Measurements from ENCODE around the gene COL26A1.

The COL26A1 gene

GRCh38 chr7:101539784-101540183 lies 177.1 kb downstream of the COL26A1 start:
- H3K4me3 ChIP-seq (replicated peaks; ENCODE audit: low read depth, low read length): no peak overlapping the region
- H3K36me3 ChIP-seq (ENCODE audit: control insufficient read depth, insufficient read depth, low read length): no peaks in the 10 kb centered on the region
- TF ChIP-seq CTCF (IDR thresholded peaks at IDR 0.05; ENCODE audit: insufficient read depth, low read length, poor library complexity, severe bottlenecking): no peak
- no peaks in the 10 kb centered on the region; the same call in 1 of the 2 replicates for H3K27me3 ChIP-seq (replicated peaks; ENCODE audit: control insufficient read depth, insufficient read depth, low read length)
- DNase-seq (ENCODE audit: extremely low read depth, insufficient read length): no peak

- Histone ChIP-seq H3K27me3 (replicated peaks; ENCODE audit: control insufficient read depth, insufficient read depth, low read length) (no peaks in the 10 kb centered on the region), H3K36me3 (ENCODE audit: control insufficient read depth, insufficient read depth, low read length) (no peaks in the 10 kb centered on the region), H3K4me3 (replicated peaks; ENCODE audit: low read depth, low read length) (no peak overlapping the region)
- TF ChIP-seq CTCF (IDR thresholded peaks at IDR 0.05; ENCODE audit: insufficient read depth, low read length, poor library complexity, severe bottlenecking): peak; percentile 81
- DNase-seq (ENCODE audit: extremely low read depth, insufficient read length): peak; percentile 33
Measured at GRCh38 chr7:101542527-101543241, 180.0 kb downstream of the COL26A1 start.

GRCh38 chr7:101543242-101543766 lies 180.6 kb downstream of the COL26A1 start:
- no peak for TF ChIP-seq CTCF (IDR thresholded peaks at IDR 0.05; ENCODE audit: insufficient read depth, low read length, poor library complexity, severe bottlenecking)
- DNase-seq (ENCODE audit: extremely low read depth, insufficient read length): no peak
- no peaks in the 10 kb centered on the region for H3K27me3 ChIP-seq (replicated peaks; ENCODE audit: control insufficient read depth, insufficient read depth, low read length)
- no peak overlapping the region for H3K4me3 ChIP-seq (replicated peaks; ENCODE audit: low read depth, low read length)
- no peaks in the 10 kb centered on the region for H3K36me3 ChIP-seq (ENCODE audit: control insufficient read depth, insufficient read depth, low read length)

GRCh38 chr7:101543846-101544245 lies 181.2 kb downstream of the COL26A1 start:
- Histone ChIP-seq H3K4me3 (replicated peaks; ENCODE audit: low read depth, low read length) (no peak overlapping the region), H3K36me3 (ENCODE audit: control insufficient read depth, insufficient read depth, low read length) (no peaks in the 10 kb centered on the region), H3K27me3 (replicated peaks; ENCODE audit: control insufficient read depth, insufficient read depth, low read length) (no peaks in the 10 kb centered on the region)
- TF ChIP-seq CTCF (IDR thresholded peaks at IDR 0.05; ENCODE audit: insufficient read depth, low read length, poor library complexity, severe bottlenecking): no peak
- no peak for DNase-seq (ENCODE audit: extremely low read depth, insufficient read length)

- no peak overlapping the region for H3K4me3 ChIP-seq (replicated peaks; ENCODE audit: low read depth, low read length)
- DNase-seq (ENCODE audit: extremely low read depth, insufficient read length): no peak
- H3K36me3 ChIP-seq (ENCODE audit: control insufficient read depth, insufficient read depth, low read length): no peaks in the 10 kb centered on the region
- no peak for TF ChIP-seq CTCF (IDR thresholded peaks at IDR 0.05; ENCODE audit: insufficient read depth, low read length, poor library complexity, severe bottlenecking)
- no peaks in the 10 kb centered on the region for H3K27me3 ChIP-seq (replicated peaks; ENCODE audit: control insufficient read depth, insufficient read depth, low read length)
Measured at GRCh38 chr7:101545441-101546190, 182.9 kb downstream of the COL26A1 start.
